Mesenchymal stem cell (in vitro differentiated cells and primary cell): ENCODE data around the gene ZNF143.

ENCODE experiments used
- DNase-seq: peaks from one replicate; pipeline ENCODE4 v3.0.0-alpha.2; 2013
- H2AFZ ChIP-seq: one replicate; pipeline ENCODE4 v1.6.1; 2013; ENCODE audit warnings: low read depth, mild to moderate bottlenecking, control low read depth, inconsistent platforms, low read length, moderate library complexity
- H2AK5ac ChIP-seq: 2 replicates; pipeline ENCODE4 v1.6.1; 2013; ENCODE audit warnings: low read length, moderate library complexity, mild to moderate bottlenecking, inconsistent platforms; ENCODE audit not compliant: severe bottlenecking
- H2BK120ac ChIP-seq: one replicate; pipeline ENCODE4 v1.6.1; 2013; ENCODE audit warnings: low read depth, mild to moderate bottlenecking, inconsistent platforms, low read length, moderate library complexity
- H2BK12ac ChIP-seq, 2 experiments: one replicate each; pipeline ENCODE4 v1.6.1; 2013; ENCODE audit warnings: inconsistent platforms in 2 of 2, low read length in 2 of 2, mild to moderate bottlenecking in 2 of 2, moderate library complexity in 2 of 2, control low read depth in 1 of 2
- H2BK15ac ChIP-seq: one replicate; pipeline ENCODE4 v1.6.1; 2013; ENCODE audit warnings: mild to moderate bottlenecking, low read depth, inconsistent platforms; ENCODE audit not compliant: poor library complexity, severe bottlenecking
- H2BK5ac ChIP-seq: 2 replicates; pipeline ENCODE4 v1.6.1; 2013; ENCODE audit warnings: low read depth, mild to moderate bottlenecking, low read length, control low read depth, inconsistent platforms; ENCODE audit not compliant: poor library complexity, severe bottlenecking
- H3K14ac ChIP-seq, 2 experiments: one replicate each; pipeline ENCODE4 v1.6.1; 2013; ENCODE audit warnings: inconsistent platforms in 2 of 2, low read length in 2 of 2, control low read depth in 1 of 2, mild to moderate bottlenecking in 1 of 2, moderate library complexity in 1 of 2
- H3K18ac ChIP-seq, 2 experiments: one replicate each; pipeline ENCODE4 v1.6.1; 2013; ENCODE audit warnings: inconsistent platforms in 2 of 2, low read length in 2 of 2, control low read depth in 1 of 2, low read depth in 1 of 2, mild to moderate bottlenecking in 1 of 2
- H3K23ac ChIP-seq, 2 experiments: one replicate each; pipeline ENCODE4 v1.6.1; 2013; ENCODE audit warnings: inconsistent platforms in 2 of 2, low read length in 2 of 2, mild to moderate bottlenecking in 2 of 2, moderate library complexity in 2 of 2, control low read depth in 1 of 2
- H3K27ac ChIP-seq: 2 replicates; pipeline ENCODE4 v1.5.1; 2013; ENCODE audit warnings: mild to moderate bottlenecking, moderate library complexity, low read length, control low read depth, inconsistent platforms; ENCODE audit not compliant: poor library complexity, severe bottlenecking
- H3K27me3 ChIP-seq, 2 experiments: 2 replicates each; pipeline versions ENCODE4 v1.6.1 to v1.7.0; 2013; ENCODE audit warnings: low read length in 2 of 2, mild to moderate bottlenecking in 2 of 2, moderate library complexity in 2 of 2, control low read depth in 1 of 2, inconsistent platforms in 1 of 2; ENCODE audit not compliant: control insufficient read depth in 1 of 2, insufficient read depth in 1 of 2
- H3K36me3 ChIP-seq, 2 experiments: 2 replicates each; pipeline versions ENCODE4 v1.6.1 to v1.7.0; 2013; ENCODE audit warnings: low read length in 2 of 2, control low read depth in 1 of 2, inconsistent platforms in 1 of 2, low read depth in 1 of 2, mild to moderate bottlenecking in 1 of 2; ENCODE audit not compliant: insufficient read depth in 2 of 2, control insufficient read depth in 1 of 2
- H3K4ac ChIP-seq, 2 experiments: one replicate each; pipeline ENCODE4 v1.6.1; 2013; ENCODE audit warnings: inconsistent platforms in 2 of 2, low read length in 2 of 2, mild to moderate bottlenecking in 2 of 2, moderate library complexity in 2 of 2, control low read depth in 1 of 2, low read depth in 1 of 2
- H3K4me1 ChIP-seq: 2 replicates; pipeline ENCODE4 v1.6.1; 2013; ENCODE audit warnings: low read depth, low read length, control low read depth; ENCODE audit not compliant: control insufficient read depth, insufficient read depth
- H3K4me2 ChIP-seq: 2 replicates; pipeline ENCODE4 v1.6.1; 2013; ENCODE audit warnings: low read length, mild to moderate bottlenecking, inconsistent platforms; ENCODE audit not compliant: poor library complexity, severe bottlenecking
- H3K4me3 ChIP-seq, 2 experiments: 2 replicates each; pipeline versions ENCODE4 v1.5.1 to v1.7.0; 2013; ENCODE audit warnings: low read length in 2 of 2, mild to moderate bottlenecking in 2 of 2, control low read depth in 1 of 2, low read depth in 1 of 2; ENCODE audit not compliant: insufficient read depth in 1 of 2
- H3K79me1 ChIP-seq: replicated peaks from 2 replicates; pipeline ENCODE4 v1.6.1; 2013; ENCODE audit warnings: mild to moderate bottlenecking, control low read depth, low read length, inconsistent platforms; ENCODE audit not compliant: poor library complexity, severe bottlenecking
- H3K9ac ChIP-seq: 2 replicates; pipeline ENCODE4 v1.7.0; 2013; ENCODE audit warnings: mild to moderate bottlenecking, low read length, moderate library complexity
- H3K9me3 ChIP-seq: 2 replicates; pipeline ENCODE4 v1.7.0; 2013; ENCODE audit warnings: mild to moderate bottlenecking, low read length; ENCODE audit not compliant: control insufficient read depth
- H4K8ac ChIP-seq: one replicate; pipeline ENCODE4 v1.6.1; 2013; ENCODE audit warnings: inconsistent platforms, mild to moderate bottlenecking, low read length, moderate library complexity
- H4K91ac ChIP-seq: one replicate; pipeline ENCODE4 v1.6.1; 2013; ENCODE audit warnings: mild to moderate bottlenecking, low read length, inconsistent platforms
- WGBS: methylation state at CpG from one replicate; pipeline ENCODE4 v1.1.7; 2013; ENCODE audit warnings: mixed read lengths; 5-methylcytosine and 5-hydroxymethylcytosine counted together

Gene ZNF143

GRCh38 chr11:9461063-9461759 is 399 bp downstream of the ZNF143 start:
- H3K4me1 ChIP-seq = peaks cover 5% of the 10 kb centered on the region
- H3K27ac ChIP-seq = peak overlapping the region; percentile 96
- H3K9ac ChIP-seq = peak overlapping the region; percentile 100
- H2BK12ac ChIP-seq = no peak overlapping the region
- H3K23ac ChIP-seq = no peak overlapping the region
- H2BK120ac ChIP-seq = peak overlapping the region; percentile 79
- peak overlapping the region; percentile 78 for H4K8ac ChIP-seq
- H3K79me1 ChIP-seq = no peaks in the 10 kb centered on the region
- peak overlapping the region; percentile 88 for H4K91ac ChIP-seq
- peak overlapping the region; percentile 67 to 89 for H3K4me3 ChIP-seq
- H3K4ac ChIP-seq = peak overlapping the region; percentile 97 to 98
- DNase-seq = peak; percentile 93
- H2BK5ac ChIP-seq = peak overlapping the region; percentile 92
- peak overlapping the region; percentile 78 for H2AK5ac ChIP-seq
- peak overlapping the region; percentile 94 to 96 for H3K18ac ChIP-seq
- H3K36me3 ChIP-seq = no peaks in the 10 kb centered on the region
- no peak overlapping the region for H2AFZ ChIP-seq
- H3K9me3 ChIP-seq = no peaks in the 10 kb centered on the region
- under 1% methylated on average over 31 of the region's 57 CpGs for WGBS
- H3K14ac ChIP-seq = peak overlapping the region; percentile 77 to 82
- H3K27me3 ChIP-seq = no peaks in the 10 kb centered on the region
- peak overlapping the region; percentile 68 for H3K4me2 ChIP-seq
- no peak overlapping the region for H2BK15ac ChIP-seq

GRCh38 chr11:9461760-9462134 is 935 bp downstream of the ZNF143 start:
- Histone ChIP-seq H2BK12ac (no peak overlapping the region), H3K9ac (peak overlapping the region; percentile 100), H4K91ac (no peak overlapping the region), H3K4me1 (peaks cover 5% of the 10 kb centered on the region), H2AFZ (no peak overlapping the region), H2BK120ac (no peak overlapping the region), H3K79me1 (no peaks in the 10 kb centered on the region), H2BK5ac (no peak overlapping the region), H3K23ac (no peak overlapping the region), H3K27me3 (no peaks in the 10 kb centered on the region), H4K8ac (no peak overlapping the region), H3K14ac (no peak overlapping the region), H3K4me2 (peak overlapping the region; percentile 70), H3K4me3 (peak overlapping the region in 1 of 2 experiments; percentile 89), H3K36me3 (no peaks in the 10 kb centered on the region), H3K18ac (no peak overlapping the region), H2AK5ac (no peak overlapping the region), H3K27ac (peak overlapping the region; percentile 96), H2BK15ac (no peak overlapping the region), H3K4ac (no peak overlapping the region), H3K9me3 (no peaks in the 10 kb centered on the region)
- DNase-seq = peak; percentile 46
- 8% methylated on average over 6 of the region's 10 CpGs for WGBS

GRCh38 chr11:9462172-9462799 is 1.5 kb downstream of the ZNF143 start:
- no peak overlapping the region for H2BK5ac ChIP-seq
- H3K18ac ChIP-seq = peak overlapping the region in 1 of 2 experiments; percentile 33
- H3K9ac ChIP-seq = peak overlapping the region; percentile 100
- no peak overlapping the region for H4K8ac ChIP-seq
- peak overlapping the region in 1 of 2 experiments; percentile 89 for H3K4me3 ChIP-seq
- peak overlapping the region; percentile 20 for H3K27ac ChIP-seq
- no peaks in the 10 kb centered on the region for H3K27me3 ChIP-seq
- H2BK15ac ChIP-seq = no peak overlapping the region
- H3K4me2 ChIP-seq = peak overlapping the region; percentile 53
- no peak overlapping the region for H2AK5ac ChIP-seq
- no peak overlapping the region for H3K4ac ChIP-seq
- H2BK120ac ChIP-seq = no peak overlapping the region
- H2BK12ac ChIP-seq = no peak overlapping the region
- H3K23ac ChIP-seq = no peak overlapping the region
- peaks cover 2% of the 10 kb centered on the region for H3K79me1 ChIP-seq
- no peak overlapping the region for H4K91ac ChIP-seq
- no peaks in the 10 kb centered on the region for H3K9me3 ChIP-seq
- 93% methylated on average over 15 of the region's 16 CpGs for WGBS
- H3K14ac ChIP-seq = no peak overlapping the region
- H2AFZ ChIP-seq = no peak overlapping the region
- no peaks in the 10 kb centered on the region for H3K36me3 ChIP-seq
- H3K4me1 ChIP-seq = peaks cover 5% of the 10 kb centered on the region
- peak; percentile 45 for DNase-seq

GRCh38 chr11:9462806-9463537 is 2.2 kb downstream of the ZNF143 start:
- H2AK5ac ChIP-seq = no peak overlapping the region
- no peaks in the 10 kb centered on the region for H3K36me3 ChIP-seq
- peaks cover 5% of the 10 kb centered on the region for H3K79me1 ChIP-seq
- H2BK15ac ChIP-seq = no peak overlapping the region
- H4K8ac ChIP-seq = no peak overlapping the region
- H3K27ac ChIP-seq = no peak overlapping the region
- no peak overlapping the region for H2BK12ac ChIP-seq
- H3K23ac ChIP-seq = no peak overlapping the region
- H3K4me1 ChIP-seq = peaks cover 5% of the 10 kb centered on the region
- no peak overlapping the region for H2BK120ac ChIP-seq
- H3K27me3 ChIP-seq = no peaks in the 10 kb centered on the region
- no peaks in the 10 kb centered on the region for H3K9me3 ChIP-seq
- H2AFZ ChIP-seq = no peak overlapping the region
- H2BK5ac ChIP-seq = no peak overlapping the region
- H3K4ac ChIP-seq = no peak overlapping the region
- no peak overlapping the region for H4K91ac ChIP-seq
- H3K18ac ChIP-seq = no peak overlapping the region
- H3K4me3 ChIP-seq = no peak overlapping the region
- WGBS = 91% methylated on average over 7 of the region's 8 CpGs
- H3K4me2 ChIP-seq = no peak overlapping the region
- DNase-seq = peak; percentile 21
- no peak overlapping the region for H3K9ac ChIP-seq
- no peak overlapping the region for H3K14ac ChIP-seq
